Cardiac fibroblast (primary cell): ENCODE measurements around the gene ELP4.

Experiments
- DNase-seq, 2 donors: peaks; one replicate each; pipeline versions ENCODE4 v3.0.0 to v3.0.0-alpha.2; 2010; ENCODE audit warnings: low read depth in 2 of 2
- H3K4me3 ChIP-seq, 2 donors: replicated peaks in 1 of 2; 1 replicate in 1 of 2; 2 replicates in 1 of 2; pipeline ENCODE4 v1.5.1; 2011; ENCODE audit warnings: low read depth in 2 of 2, low read length in 2 of 2, mild to moderate bottlenecking in 2 of 2, moderate library complexity in 1 of 2
- CTCF ChIP-seq: IDR thresholded peaks from one replicate; pipeline ENCODE4 v1.5.1; 2011; ENCODE audit warnings: low read depth, mild to moderate bottlenecking, low read length, inconsistent platforms

The ELP4 gene

DNA sequence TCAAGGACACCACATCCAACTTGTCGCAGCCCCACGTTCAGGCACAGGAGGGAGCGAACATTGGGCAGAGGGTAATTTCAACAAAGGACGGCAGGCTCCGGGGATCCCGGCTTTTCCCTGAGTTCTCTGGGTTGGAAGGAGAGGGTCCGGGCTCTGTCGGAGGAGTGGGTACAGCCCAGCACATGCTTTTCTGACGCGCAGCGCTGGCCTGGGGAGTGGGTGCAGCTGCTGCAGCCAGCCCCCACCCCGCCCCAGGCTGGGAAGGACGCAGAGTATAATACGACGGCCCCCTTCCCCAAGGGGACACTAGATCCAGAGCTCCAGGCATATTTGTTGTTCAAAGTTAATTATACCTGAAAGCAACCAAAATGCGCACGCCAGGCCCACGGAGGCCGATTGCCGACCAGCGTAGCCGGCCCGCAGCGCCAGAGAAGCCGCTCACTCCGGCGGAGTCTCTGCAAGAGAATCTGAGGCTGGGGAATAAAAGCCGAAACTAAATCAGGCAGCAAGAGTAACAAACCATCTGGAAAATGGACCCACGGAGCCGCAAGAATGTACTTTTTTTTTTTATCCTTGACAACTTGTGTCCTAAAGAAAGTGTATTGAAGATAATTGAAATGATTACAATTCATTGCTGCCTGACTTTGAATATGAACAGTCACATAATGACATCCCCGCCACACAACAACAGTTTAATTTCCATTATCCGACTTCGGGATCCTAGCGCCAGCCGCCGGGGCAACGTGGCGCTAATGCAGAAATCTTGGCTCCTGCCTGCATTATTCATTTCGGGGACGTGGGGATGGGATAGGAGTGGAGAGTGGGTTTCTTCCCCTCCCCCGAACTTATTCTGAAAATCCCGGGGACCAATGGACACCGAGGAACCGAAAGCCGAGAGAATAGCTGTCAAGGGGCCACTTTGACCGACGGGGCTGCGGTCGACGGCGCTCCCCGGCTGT, 315.6 kb downstream of the ELP4 start:
- DNase-seq: no peak
- no peak overlapping the region for H3K4me3 ChIP-seq
- no peak for TF ChIP-seq CTCF

DNA sequence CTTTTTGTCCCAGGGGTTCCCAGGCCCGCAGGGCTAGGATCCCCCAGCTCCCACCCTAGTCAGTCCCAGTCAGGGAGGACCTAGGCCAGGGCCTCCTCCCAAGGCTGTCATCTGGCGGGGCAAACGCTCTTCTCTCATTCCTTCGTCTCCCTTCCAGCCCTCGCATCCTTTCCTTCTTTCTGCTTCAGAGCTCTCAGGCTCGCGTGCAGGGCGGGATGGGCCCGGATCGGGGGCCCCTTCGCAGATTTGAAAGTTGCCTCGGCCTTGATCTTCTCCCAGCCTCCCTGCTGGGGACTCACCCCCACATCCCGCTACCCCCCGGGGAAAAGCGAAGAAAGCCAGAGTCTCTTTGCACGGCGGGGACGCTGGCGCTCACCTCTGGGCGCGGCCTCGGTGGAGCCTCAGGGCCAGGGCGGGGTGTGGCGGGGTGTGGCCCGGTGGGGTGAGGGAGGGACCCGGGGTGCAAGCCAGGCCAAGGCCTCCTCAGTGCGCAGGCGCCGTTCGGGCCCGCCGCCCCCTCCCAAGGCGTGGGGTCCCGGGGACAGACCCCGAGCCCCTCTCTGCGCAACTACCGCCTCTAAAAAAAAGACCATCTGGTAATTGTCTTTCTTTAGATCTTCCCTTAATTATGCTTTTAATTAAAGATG, 316.4 kb downstream of the ELP4 start:
- DNase-seq: no peak
- H3K4me3 ChIP-seq: no peak overlapping the region
- TF ChIP-seq CTCF: no peak

GRCh38 chr11:31826536-31827438, 317.2 kb downstream of the ELP4 start:
- DNase-seq: no peak
- no peak for TF ChIP-seq CTCF
- no peak overlapping the region for H3K4me3 ChIP-seq

DNA sequence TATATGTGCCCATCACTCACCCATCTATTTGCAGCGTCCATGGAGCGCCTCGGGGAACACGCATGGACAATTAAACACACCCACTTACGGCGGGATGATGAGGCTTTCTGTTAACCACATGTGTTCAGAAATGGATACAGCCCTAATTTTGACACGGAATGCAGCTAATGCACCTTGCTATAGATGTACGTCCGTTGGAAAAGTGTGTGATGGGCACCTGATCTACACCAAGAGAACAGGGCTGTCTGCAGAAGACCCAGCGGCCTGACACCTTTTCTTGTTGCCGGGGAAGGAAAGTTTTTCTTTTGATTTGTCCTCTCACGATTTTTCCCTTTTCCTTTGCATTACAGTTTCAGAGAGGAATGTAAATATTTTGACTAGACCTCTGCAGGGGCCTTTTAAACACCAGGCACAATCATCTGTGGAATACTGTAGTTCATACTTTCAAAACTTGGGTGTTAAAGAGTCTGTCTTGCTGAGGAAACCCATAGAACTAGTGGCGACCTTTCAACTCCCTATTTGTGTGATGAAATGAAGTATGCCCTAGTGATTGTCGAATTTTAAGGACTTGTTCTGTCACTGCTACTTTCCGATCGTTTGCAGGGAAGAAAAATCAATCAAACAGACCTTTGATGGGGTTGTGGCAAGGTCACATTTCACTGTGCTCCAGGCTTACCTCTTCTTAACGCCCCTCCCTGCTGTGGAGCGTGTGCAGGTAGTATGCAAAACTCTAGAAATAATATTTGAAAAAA, 318.1 kb downstream of the ELP4 start:
- TF ChIP-seq CTCF: no peak
- H3K4me3 ChIP-seq: no peak overlapping the region
- DNase-seq: no peak

DNA sequence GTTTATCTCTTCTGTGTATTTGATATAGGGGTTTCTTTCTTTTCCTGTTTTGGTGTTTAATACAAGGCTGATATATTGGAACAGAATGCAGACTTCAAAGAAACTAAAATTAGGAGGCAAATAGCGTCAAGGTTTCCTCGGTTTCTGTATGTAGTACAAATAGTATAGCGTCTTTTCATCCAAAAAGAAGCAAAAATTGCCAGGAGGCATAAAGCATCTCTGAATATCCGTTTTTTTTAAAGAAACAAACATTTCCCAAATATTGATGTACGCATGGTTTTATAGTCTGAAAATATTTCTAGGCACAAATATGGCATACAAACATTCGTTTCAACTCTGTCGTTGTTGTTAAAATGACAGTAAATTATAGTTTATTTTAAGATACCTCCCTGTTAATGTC, 318.6 kb downstream of the ELP4 start:
- no peak for TF ChIP-seq CTCF
- DNase-seq: no peak
- no peak overlapping the region for H3K4me3 ChIP-seq

DNA sequence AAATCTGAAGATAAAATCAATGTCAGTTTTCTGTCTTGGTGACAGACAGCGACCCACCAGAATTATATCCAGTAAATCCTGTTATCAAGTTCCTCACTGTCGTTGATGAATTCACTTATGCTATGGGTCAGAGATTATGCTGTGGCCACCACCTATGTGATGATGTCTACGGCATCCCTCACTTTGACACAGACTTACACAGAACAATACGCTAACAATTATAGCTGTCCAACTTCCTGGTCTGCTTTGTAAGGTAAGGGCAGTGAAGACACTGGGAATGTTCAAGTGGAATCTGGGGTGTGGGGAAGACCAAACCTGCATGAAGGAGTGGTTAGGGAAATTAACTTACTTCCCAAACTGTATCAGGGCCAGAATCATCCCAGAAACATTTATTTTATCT, 320.8 kb downstream of the ELP4 start:
- no peak for TF ChIP-seq CTCF
- no peak for DNase-seq
- no peak overlapping the region for H3K4me3 ChIP-seq
